HG02943 (cell line): ENCODE data around the gene TMED6.
"Not testable (repeated sequence)": the region's sequence is repeated elsewhere in the genome, so short reads cannot be mapped to it uniquely, and the experiment has no call there.

Source experiments
- ATAC-seq: cut with Tn5 transposase; IDR thresholded peaks from one replicate; pipeline ENCODE4 v1.9.1; 2021; ENCODE audit warnings: mild to moderate bottlenecking, low read depth, moderate library complexity; ENCODE audit not compliant: unreplicated experiment

The TMED6 gene

DNA sequence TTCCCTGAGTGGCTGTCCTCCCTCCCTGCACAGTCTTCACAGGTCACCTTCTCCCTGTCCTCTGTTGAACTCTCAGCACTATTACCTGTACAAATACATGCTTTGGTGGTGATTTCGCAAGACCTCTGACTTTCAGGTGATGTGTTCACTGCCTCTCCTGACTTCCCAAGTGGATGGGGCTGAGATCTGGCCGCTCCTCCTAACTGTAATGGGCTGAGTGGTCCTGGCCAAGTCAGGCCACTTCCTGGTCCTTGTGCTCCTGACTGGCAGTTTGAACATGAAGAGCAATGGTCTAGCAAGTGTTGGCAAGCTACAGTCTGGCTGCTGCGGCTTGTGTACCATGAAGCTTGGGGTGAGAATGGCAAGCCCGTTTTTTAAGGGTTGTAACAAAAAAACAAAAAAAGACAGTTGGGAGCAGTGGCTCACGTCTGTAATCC, 11.7 kb upstream of the TMED6 start:
- ATAC-seq: no peak

DNA sequence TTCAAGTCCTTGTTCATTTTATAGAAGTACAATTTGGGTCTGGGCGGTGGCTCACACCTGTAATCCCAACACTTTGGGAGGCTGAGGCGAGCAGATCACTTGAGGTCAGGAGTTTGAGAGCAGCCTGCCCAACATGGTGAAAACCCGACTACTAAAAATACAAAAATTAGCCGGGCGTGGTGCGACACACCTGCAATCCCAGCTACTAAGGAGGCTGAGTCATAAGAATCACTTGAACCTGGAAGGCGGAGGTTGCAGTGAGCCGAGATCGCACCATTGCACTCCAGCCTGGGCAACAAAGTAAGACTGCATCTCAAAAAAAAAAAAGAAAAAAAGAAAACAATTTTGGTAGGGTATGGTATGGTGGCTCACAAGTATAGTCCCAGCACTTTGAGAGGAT, 8.5 kb upstream of the TMED6 start:
- ATAC-seq: not testable (repeated sequence)

DNA sequence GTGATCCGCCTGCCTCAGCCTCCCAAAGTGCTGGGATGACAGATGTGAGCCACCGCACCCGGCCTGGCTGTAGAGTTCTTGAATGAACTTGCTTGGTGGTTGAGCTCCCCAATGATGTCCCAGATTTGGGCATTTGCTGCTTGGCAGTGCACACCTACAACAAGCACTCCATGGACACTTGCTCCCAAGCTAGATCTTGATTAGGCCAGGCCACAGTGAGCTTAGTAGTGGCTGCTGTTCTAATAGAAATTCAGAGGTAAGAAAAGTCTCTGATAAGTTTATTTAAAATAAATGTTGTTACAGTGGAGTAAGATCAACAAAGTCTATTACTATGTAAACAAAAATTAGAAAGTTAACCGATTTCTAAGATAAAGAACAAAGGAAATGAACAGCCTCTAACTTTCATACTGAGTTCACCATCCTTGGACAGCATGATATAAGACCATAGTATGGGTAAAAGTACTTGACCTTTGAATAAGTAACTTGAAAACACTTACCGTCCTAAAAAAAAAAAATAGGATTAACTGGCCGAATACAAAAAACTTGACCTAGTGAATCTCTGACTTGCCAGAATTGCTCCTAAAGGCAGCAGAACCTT, 951 bp downstream of the TMED6 start:
- ATAC-seq: no peak

DNA sequence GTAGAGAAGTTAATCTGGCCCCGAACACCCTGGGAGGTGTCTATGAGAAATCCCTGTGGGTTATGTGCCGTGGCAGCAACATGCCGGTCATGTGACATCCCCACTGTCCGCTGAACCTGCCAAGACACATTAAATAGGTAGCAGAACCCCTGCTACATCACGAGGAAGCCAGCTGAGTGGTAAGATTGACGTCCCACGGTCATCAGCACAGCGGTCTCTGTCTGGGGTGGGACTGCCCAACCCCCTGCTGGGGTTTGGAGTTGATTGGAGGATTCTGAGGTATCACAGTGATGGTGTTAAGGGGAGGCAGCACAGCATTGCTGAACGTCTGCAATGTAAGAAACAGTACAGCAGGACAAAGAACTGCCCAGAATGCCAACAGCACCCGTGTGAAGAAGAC, 2.0 kb downstream of the TMED6 start:
- ATAC-seq: no peak

DNA sequence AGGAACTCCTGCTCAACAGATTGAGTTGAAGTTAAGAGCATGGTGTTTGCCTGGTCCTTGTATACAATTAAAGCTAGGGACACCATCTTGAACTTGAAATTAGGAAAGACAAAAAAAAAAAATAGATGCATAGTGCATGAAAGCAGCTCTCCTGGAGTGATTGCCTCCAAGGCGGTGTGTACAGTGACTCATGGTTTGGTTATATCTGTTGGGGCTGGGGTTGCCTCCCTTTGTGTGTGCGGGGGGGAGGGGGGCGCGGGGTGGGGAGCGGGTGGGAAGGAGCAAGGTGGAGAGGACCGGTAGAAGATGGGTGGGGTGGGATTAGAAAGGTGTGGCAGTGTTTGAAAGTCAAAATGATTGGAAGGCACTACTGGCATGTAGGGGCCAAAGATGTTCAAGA, 3.4 kb downstream of the TMED6 start:
- no peak for ATAC-seq

DNA sequence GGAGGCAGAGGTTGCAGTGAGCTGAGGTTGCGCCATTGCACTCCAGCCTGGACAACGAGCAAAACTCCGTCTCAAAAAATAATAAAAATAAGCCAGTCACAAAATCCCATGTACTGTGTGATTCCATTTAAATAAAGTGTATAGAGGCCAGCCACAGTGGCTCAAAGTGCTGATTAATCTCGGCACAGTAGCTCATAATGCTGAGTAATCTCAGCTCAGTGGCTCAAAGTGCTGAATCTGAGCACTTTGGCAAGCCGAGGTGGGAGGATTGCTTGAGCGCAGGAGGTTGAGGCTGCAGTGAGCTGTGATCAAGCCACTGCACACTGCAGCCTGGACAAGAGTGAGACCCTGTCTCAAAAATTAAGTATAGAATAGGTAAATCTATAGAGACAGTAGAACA, 4.9 kb downstream of the TMED6 start:
- no peak for ATAC-seq

DNA sequence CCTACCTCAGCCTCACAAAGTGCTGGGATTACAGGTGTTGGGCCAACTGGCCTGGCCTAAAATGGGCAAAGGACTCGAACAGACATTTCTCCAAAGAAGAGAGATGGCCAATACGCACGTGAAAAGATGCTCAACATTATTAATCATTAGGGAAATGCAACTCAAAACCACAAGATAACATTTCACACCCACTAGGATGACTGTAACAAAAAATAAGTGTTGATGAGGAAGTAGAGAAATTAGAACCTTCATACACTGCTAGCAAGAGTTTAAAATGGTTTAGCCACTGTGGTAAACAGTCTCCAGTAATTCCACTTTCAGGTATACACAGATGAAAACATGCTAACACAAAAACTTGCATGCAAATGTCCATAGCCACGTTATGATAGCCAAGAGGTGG, 5.7 kb downstream of the TMED6 start:
- ATAC-seq: no peak

DNA sequence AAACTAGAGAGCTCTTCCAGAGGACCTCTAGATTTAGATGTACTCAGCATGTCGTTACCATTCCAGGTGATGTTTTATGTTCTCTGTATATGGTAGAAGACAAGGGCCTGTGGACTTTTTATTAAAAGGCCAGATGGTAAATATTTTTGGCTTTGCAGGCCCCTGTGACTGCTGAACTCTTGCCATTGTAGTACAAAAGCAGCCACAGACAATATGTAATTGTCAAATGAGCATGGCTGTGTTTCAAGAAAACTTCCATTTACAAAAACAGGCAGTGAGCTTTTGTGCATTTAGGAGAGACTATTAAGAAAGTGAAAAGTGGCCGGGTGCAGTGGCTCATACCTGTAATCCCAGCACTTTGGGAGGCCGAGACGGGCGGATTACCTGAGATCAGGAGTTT, 7.4 kb downstream of the TMED6 start:
- no peak for ATAC-seq

DNA sequence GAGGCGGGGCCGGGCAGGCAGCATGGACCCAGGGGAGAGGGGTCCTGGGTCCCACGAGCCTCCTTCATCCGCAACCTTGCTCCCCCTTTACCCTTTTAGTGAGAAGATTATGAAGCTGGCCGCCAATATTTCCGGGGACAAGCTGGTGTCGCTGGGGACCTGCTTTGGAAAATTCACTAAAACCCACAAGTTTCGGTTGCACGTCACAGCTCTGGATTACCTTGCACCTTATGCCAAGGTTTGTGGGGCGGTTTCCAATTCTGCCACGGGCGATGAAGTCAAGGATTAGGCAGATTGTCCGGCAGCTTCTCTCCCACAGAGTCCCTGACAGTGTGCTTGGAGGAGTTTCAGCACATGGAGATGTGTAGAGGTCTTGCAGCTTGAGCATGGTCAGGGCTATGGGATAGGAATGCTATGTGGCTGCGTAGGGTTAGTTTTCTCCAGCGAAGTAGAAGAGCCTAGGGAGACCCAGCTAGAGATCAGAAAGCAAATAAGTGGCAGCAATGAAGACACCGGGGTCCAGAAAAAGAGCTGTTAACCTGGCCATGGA, 11.4 kb downstream of the TMED6 start:
- no peak for ATAC-seq

DNA sequence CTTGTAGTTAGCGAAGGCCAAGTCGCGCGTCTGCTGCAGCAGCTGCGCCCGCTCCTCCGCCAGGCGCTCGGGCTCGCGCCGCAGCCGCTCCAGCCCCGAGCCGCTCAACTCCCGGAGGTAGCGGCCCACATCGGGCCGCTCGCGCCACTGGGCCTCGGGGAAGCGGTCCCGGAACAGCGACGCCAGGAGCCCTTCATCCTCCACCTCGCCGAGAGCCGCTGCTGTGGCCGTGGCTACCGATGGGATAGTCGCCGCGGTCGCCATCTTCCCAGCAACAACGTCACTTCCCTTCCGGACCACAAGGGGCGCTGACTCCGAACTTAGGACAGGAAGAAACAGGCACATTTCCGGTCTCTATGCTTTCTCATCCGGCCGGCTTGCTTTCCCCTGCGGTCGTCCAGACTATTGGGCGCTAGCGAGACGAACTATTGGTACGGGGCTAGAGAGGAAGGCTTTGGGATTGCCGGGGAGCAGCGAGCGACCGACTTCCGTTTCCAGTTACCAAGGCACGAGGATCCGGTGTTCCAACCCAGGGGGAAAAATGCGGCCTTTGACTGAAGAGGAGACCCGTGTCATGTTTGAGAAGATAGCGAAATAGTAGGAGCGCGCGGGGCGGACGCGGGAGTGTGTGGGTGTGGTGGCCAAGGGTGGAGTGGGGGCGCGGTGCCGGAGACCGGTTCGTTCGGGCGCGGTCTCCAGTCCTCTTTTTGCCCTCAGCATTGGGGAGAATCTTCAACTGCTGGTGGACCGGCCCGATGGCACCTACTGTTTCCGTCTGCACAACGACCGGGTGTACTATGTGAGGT, 12.1 kb downstream of the TMED6 start, which contains the start of the genes COG8 and NIP7:
Gene COG8 (minus strand): TSS at position 276 of the 806 bp plus-strand sequence. CDS start 12 bp downstream, at position 264.
Gene NIP7 (plus strand): TSS at position 484 of the 806 bp plus-strand sequence. CDS start 58 bp downstream, at position 542.
- ATAC-seq: peak; percentile 79

DNA sequence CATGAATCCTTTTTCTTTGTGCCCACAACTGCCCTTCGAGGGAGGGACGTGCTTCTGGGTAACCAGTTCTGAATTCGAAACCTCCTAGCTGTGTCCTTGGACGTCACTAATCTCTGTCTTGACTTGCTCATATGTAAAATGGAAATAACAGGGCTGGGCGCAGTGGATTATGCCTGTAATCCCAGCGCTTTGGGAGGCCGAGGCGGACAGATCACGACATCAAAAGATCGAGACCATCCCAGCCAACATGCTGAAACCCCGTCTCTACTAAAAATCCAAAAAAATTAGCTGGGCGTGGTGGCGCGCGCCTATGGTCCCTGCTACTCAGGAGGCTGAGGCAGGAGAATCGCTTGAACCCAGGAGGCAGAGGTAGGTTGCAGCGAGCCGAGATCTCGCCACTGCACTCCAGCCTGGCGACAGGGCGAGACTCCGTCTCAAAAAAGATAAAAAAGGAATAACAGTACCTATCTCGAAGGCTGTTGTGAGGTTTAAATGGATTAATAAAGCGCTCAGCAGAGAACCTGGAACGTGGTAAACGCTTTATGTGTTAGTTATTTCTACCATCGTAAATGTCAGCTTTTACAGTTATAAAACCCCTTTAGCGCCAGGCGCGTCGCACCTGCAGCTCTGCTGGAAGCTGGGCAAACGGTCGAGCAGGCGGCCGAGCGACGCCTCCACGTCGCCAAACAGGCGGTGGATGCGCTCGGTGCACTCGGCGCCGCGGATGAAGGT, 12.9 kb downstream of the TMED6 start:
- no peak for ATAC-seq

DNA sequence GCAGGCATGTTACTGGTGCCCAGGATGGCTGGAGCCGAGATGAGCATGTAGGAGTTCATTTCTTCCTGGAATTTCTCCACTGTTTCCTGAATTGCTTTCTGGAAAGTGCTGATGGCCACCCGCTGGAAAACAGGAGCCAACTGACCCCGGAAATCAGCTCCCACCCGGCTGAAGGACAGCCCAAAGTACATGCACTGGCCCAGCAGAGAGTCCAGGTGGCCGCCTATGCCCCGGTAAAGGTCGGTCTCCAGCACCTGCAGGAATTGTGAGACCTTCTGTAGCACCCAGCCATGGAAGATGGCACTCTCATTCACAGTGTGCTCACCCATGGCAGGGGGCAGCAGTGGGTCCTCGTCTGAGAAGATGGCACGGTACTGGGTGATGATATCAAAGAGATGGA, 16.9 kb downstream of the TMED6 start:
- ATAC-seq: no peak

DNA sequence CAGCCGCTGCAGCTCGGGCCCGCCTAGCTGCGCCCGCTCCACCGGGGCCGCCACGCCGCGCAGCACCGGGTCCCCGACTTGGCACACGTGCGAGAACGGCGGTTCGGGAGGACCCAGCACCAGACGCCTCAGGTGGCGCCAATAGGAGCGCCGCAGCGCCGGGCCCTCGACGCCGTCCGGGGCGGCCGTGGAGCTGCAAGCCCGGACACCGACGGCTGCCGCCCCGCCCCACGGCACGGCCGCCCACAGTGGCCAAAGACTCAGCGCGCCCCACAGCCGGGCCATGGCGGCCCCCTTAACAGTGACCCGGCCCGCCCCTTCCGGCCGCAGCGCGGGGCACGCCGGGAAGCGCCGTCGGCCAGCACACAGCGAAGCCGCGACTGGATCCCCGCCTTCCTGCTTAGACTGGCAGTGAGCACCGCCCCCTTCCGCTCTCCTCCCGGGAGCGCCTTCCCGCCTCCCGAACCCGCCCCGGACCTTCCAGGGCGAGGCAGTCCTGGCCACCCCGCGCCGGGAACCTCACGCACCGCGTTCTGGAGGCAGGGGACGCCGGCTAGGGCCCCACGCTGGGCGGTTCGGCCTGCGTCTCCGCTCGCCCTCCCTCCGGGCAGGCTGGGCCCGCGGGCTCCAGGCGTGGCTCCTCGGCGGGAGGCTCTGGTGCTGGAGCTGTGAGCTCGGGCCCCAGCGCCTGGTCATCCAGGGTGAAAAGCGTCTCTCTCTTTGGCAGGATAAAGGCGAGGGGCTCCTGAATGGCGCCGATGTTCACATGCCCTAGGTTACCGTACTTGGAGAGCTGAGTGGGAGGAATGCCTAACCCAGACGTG, 21.1 kb downstream of the TMED6 start, which contains the start of gene PDF:
Gene PDF (minus strand): TSS at position 303 of the 824 bp plus-strand sequence. CDS start 18 bp downstream, at position 285.
- ATAC-seq: peak; percentile 93

DNA sequence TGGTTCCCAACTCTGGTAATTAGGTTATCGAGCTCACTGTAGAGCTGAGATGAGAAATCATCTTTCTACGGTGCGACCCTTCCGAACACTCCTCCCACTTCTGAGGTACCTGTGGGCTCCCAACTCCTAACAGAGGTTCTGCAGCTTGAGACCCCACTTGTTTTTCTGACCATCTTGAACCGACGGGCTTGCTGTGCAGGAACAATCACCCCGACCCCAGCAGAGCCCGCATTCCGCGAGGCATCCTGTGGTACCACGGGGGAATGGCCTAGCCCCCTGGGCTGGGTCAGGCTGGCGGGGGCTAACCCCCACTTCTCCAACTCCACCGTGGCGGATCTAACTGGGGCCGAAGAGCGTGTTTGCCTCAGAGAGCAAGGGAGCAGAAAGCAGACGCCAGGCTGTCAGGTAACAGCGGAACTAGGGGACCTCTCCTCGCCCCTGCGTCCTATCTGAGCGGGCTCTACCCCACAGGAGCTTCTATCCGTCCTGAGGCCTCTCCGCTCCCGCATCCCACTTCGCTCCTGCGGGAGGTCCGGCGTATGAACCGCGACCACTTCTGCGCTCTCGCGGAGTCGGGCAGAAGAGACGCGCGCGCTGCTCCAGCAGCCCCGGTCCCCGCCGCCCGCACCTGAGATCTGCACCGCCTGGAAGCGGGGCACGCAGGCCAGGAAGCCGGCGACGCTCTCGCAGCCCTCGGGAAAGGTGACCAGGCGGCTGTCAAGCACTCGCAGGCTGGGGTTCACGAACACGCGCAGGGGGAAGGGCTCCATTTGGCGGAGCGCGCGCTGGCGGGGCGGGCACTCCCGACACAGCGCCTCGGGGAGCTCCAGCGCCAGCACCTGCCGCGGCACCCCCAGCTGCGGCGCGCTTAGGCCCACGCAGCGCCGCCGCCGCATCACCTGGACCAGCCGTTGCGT, 22.0 kb downstream of the TMED6 start:
- peak; percentile 21 for ATAC-seq

DNA sequence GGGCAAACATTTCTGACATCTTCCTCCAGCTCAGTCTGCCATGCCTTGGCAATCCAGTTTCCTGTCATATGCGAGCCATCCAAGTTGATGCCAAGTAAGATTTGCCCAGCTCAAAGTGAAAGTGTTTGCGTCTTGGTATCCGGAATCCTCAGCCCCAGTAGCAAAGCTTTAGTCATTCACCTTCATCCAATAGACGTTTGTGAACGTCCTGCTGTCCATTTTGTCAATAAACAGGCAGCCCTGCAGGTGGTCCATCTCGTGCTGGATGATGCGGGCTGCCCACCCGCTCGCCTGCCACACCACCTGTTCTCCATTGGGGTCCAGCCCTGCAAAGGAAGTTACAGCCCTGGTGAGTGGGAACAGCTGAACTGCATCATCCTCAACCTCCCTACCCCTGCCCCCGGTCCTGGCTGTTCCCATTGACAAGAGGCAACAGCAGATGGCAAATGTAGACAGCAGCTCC, 22.7 kb downstream of the TMED6 start:
- no peak for ATAC-seq

DNA sequence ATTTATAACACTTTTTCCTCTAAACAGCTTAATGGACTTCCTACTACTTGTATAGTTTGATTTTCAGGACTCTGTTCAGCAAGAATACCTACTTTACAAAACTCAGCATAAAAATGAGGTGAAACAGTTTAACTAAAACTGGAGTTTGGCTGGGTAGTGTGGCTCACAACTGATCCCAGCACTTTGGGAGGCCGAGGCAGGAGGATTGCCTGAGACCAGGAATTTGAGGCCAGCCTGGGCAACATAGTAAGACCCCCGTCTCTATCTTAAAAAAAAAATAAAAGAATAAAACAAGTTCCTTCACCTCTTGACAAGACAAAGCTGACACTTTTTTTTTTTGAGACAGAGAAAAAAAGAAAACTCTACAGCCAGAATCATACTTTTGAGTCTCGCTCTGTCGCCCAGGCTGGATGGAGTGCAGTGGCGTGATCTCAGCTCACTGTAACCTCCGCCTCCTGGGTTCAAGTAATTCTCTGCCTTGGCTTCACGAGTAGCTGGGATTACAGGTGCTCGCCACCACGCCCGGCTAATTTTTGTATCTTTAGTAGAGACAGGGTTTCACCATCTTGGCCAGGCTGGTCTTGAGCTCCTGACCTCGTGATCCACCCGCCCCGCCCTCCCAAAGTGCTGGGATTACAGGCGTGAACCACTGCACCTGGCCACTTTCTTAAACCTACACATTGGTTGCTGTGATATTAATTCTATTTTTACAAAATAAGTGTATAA, 23.8 kb downstream of the TMED6 start:
- ATAC-seq: no peak

DNA sequence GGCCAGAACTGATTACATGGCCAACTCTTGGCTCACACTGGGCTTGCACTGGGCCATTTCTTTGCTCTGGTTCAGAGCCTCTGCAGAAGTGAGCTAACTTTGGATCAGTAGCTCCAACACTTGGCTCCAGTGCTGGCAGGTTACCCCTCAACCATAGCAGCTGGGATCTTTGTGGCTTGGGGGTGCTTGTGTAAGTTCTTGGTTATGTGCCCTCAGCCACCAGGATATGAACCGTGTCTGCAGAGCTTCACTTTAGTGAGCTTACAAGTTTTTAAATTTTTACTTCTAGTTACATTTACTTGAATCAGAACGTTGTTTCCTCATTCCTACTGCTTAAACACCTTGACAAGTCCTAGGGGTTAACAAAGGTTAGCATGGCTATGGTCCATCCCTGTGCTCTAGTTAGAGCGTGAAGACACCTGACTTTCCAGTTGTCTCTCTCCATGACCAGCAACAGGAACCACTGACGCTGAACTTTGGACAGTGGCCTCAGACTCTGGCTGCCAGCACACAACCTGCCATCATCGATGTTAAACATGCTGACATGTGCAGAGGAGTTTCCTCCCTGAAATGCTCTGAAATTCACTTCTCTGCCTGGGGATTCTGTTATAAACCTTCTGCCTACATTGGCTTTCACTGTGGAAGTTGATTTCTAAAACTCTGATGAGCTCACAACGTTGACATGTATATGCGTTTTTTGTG, 25.3 kb downstream of the TMED6 start:
- no peak for ATAC-seq

DNA sequence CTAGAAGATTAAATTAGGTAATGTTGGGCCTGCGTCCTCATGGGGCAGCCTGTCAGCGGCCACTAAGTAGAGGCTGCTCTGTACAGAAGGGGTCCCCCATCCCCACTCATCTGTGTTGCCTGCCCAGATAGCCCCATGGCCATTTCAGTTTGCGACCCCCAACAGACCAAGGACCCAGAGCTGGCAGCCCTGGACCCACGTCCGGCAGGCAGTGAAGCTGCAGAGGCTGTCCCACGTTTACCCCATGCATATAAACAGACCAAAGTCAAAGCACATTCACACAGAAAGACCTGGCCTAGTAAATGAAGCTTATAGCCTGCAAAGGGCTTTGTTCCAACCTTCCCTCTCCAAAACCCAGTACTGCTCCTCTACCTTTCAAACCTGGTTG, 25.8 kb downstream of the TMED6 start:
- no peak for ATAC-seq
